Measurements from ENCODE around the gene ULBP2.
"Not testable (repeated sequence)": the region's sequence is repeated elsewhere in the genome, so short reads cannot be mapped to it uniquely, and the experiment has no call there.

DNA sequence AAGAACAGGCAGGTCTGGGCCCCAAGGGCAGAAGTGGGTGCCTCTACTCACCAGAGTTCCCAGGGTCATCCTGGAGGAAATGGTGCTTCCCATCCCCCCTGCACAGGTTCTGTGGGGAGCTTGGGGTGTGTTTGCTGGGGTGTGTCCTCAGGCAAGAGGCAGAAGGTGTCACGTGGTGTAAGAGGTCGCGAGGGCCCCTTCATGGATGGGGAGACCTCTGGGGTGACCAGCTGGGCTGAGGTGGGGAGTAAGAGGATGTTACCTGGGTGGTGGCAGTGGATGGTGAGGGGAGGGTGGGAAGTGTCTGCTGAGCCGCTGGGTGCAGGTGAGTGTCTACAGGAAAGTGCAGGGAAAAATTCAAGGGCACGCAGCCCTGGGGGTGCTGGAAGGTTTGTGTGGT, 19.7 kb upstream of the ULBP2 start:
- TF ChIP-seq POLR2AphosphoS5 (IDR thresholded peaks at IDR 0.05; ENCODE audit: borderline replicate concordance, low read depth, low read length); EZH2 (IDR thresholded peaks at IDR 0.05); FOXP2 (optimal IDR thresholded peaks at IDR 0.05; ENCODE audit: control extremely low read depth, extremely low read length, insufficient read depth): not testable (repeated sequence)
